Superior temporal gyrus (tissue), 1 donor: ENCODE measurements around the gene ACE2.

ENCODE experiments used
- DNase-seq: peaks from one replicate; pipeline ENCODE4 v3.0.0-alpha.2; 2016; ENCODE audit errors: extremely low spot score

Gene ACE2

DNA sequence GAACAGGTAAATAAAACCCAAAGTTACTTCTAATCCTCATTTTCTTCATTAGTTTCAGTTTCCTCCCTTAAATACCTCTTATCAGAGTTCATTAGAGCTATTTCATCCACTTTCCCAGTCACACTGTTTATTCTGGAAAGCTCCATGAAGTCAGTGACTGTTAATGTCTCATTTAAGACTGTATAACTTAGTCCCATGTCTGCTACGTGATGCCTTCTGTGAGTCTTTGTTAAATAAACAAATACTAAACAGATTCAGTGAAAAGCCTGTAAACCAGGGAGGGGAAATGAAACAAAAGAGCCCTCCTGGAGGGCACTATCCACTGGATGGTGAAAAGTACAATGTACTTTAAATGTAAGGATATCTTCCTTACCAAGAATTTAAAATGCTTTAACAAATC is 24.7 kb downstream of the ACE2 start:
- DNase-seq: no peak

GRCh38 chrX:15574017-15574416 is 26.7 kb downstream of the ACE2 start:
- no peak for DNase-seq

DNA sequence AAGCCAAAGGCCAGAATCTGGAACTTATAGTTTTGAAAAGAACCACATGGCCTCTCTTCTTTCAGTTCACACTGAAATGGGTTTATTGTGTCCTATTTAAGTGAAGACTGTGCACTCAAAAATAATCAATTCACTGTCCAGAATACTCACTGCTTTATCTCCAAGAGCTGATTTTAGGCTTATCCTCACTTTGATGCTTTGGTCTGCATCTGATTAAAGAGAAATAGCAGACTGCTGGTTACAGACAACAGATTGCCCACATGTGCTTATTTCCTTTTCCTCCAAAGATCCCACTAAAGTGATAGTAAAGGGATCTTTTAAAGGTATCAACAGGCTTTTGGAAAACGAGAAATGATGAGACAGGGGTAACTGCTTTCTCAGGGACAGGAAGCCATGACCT is 30.6 kb downstream of the ACE2 start:
- DNase-seq: no peak

DNA sequence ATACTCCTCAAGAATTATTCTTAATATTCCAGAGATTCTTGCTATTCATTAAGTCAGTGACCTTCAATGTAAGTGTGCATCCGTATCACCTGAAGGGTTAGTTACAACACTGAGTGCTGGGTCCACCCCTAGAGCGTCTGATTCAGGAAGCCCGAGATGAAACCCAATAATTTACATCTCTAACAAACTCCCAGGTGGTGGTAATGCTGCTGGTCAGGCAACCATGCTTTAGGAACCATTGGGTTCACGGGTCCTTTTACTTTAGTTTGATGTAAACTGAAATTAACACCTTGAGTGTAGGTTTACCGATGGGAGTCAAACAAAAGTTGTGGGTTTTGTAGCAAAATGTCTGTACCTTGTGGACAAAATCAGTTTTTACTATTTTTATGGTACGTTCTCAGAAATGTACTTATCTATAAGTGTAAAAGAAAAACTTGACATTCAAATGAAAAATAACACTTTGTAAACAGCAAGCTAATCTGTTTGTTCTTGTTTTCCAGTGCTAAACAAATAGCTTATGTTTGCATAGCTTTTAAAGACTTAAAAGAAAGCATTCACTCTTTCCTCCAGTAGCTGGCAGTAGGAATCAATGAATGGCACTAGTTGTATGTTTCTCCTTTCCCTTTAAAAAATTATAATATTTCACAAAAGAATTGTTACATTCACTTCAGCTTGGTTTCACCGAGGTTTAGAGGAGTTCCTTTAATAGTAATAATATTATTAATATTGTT is 32.7 kb downstream of the ACE2 start:
- DNase-seq: peak; percentile 10

- no peak for DNase-seq
Observed at GRCh38 chrX:15567267-15567666, 33.5 kb downstream of the ACE2 start.

GRCh38 chrX:15566244-15566643 is 34.5 kb downstream of the ACE2 start:
- DNase-seq: no peak

DNA sequence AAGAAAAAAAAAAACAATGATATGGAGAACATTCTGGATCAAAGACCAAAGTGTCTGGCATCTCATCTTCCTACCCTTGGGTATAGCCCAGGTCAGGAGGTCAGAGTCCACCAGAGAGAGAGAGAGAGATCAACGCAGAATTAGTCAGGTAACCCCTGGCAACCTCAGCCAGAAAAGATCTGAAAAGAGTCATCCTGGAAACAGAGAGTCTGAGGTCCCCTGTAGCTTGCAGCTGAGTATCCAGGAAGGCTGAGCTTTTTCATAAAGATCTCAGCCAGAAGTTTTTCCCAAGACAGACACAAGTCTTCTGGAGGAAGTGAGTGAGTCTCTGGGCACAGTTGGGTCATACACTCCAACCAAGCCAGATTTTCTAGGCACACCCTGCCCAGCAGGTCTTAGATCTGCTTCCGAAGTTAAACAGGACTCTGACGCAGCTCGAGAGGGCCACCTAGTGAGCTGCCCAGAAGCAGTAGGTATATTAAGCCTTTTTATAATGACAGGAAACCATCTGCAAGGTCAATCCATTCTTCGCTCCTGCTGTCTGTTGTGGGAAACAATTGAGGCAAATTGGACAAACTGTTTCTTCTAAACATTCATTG is 35.7 kb downstream of the ACE2 start:
- DNase-seq: peak; percentile 61

- no peak for DNase-seq
Observed at GRCh38 chrX:15563056-15563455, 37.7 kb downstream of the ACE2 start.

- no peak for DNase-seq
Observed at GRCh38 chrX:15560924-15561323, 39.8 kb downstream of the ACE2 start.

DNA sequence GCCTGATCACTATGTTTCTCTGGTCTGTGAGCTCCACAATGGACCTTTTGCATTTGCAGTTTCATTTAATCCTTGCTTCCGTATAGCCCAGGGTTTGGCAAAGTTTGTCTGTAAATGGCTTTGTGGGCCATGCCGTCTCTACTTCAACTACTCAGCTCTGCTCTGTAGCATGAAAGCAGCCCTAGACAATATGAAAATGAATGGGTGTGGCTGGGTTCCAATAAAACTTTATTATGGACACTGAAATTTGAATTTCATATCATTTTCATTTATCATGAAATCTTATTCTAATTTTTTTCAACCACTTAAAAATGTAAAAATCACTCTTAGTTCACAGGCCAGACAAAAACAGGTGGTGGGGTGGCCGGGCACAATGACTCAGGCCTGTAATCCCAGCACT is 41.5 kb downstream of the ACE2 start:
- DNase-seq: no peak

DNA sequence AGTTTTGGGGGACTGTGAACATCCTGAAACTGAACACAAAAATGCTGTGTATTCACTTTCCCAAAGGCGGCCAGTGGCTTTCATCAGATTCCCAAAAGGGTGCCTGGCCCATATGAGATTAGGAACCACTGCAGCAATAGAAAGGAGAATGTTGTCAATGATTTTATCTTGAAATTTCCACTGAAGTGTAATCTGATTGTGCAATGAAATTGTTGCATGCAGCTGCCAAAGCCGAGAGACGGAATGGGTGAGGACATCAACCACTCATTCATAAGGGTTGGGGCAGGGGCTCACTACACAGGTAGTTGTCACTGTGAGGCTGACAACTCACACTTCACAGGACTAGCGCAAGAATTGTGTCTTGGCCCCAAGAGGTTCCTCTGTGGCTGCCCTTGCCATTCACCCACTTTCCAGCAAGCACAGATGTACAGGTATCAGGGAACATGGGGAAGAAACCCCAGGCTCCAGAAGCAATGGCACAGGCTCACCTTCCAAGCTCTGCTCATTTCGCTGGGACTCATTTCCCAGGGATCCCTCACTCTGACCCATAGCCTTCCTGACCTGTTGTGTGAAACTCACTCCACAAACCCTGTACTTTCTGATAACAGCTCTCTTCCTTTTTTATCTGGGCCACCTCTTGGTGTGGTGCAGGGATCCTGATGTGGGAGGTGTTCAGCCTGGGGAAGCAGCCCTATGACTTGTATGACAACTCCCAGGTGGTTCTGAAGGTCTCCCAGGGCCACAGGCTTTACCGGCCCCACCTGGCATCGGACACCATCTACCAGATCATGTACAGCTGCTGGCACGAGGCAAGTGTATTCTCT is 51.4 kb downstream of the ACE2 start:
- no peak for DNase-seq

- no peak for DNase-seq
Observed at GRCh38 chrX:15547356-15547755, 53.4 kb downstream of the ACE2 start.

DNA sequence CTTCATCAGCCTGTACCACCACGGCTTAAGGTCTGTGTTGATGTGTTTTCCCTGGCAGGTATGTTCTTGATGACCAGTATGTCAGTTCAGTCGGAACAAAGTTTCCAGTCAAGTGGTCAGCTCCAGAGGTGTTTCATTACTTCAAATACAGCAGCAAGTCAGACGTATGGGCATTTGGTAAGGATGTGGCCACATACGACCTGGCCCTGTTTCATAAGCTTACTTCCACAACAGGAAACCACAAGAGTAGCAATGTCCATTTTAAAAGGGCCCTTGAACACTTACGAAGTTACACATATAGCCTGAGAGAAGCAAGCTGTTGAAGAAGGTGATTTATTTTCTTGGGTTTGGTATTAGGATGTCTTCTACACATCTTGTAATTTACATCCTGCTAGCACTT is 54.0 kb downstream of the ACE2 start:
- DNase-seq: no peak

- no peak for DNase-seq
Observed at GRCh38 chrX:15530318-15530717, 70.4 kb downstream of the ACE2 start.

DNA sequence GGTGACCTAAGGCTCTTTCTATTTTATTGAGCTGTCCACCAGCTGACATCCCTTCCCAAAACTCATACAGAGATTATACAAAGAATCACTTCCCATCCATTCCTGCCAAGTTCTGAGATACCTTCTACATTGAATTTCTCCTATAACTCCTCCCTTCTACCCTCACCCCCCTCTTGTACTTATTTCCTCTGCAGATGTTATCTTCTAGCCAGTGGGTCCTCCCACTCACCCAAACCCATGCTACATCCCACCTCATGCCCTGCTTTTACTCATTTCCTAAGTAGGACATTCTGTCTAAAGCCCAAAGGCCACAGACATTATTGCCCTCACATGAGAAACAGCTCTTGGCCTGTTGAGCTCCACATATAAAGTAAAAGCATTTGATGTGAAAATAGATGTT is 71.6 kb downstream of the ACE2 start:
- DNase-seq: no peak

- DNase-seq: no peak
Observed at GRCh38 chrX:15525664-15526416, 74.9 kb downstream of the ACE2 start.

GRCh38 chrX:15524417-15524816 is 76.3 kb downstream of the ACE2 start:
- DNase-seq: no peak

DNA sequence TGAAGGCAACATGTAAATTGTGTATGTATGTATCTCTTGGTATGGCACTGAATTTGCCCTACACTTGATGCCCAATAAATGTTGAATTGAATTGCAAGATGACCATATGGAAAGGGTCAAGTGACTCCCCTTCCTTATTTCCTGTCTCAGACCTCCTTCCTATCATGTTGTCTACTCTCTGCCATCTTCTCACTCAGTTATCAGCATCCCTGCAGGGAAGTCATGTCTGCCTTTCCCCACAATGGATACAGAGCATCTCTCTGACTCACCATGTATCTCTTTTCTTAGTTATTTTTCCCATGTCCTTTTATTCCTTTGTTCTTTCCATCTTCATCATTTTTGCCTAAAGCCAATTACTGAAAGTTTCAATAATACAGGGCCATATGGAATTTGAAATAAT is 77.7 kb downstream of the ACE2 start:
- DNase-seq: no peak

GRCh38 chrX:15522464-15522863 is 78.3 kb downstream of the ACE2 start:
- no peak for DNase-seq

DNA sequence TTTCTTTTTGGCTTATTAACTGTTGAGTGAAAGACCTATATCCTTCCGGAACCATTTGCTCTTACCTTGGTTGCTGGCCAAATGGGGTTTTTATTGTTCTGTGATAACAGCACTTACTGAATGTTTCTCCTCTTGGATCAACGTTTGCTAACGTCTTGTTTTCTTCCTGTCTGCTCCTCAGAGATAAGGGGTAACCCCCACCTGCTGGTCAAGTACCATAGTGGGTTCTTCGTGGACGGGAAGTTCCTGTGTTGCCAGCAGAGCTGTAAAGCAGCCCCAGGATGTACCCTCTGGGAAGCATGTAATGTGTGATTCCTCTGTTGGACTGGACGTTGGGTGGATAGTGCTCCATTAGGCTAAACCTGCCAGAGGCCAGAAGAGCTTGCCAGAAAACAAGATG is 84.8 kb downstream of the ACE2 start:
- no peak for DNase-seq

GRCh38 chrX:15514279-15514678 is 86.5 kb downstream of the ACE2 start:
- no peak for DNase-seq

DNA sequence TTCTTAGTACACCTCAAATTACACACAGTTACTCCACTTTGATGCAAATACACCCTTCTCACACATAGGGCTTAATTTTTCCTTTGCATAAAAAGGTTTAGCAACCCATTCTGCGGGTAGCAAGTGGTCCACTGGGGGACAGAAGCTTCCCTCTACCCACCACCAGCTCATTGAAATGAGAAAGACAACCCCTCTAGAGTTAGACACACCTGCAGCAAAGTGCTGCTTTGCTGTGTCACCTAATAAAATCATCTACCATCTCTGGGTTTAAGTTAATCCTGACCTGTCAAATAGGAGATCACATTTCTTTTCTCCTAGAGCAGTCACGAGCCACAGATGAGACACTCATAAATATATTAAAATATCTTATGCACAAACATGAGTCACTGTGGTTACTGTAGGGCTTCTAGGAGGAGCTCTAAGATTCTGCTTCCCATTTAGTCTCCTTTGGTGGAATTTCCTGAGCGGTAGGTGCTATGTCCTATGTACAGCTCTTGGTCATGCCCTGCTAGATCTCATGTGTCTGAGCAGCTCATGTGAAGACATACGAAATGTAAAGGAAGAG is 88.3 kb downstream of the ACE2 start:
- DNase-seq: no peak
